Sigmoid colon (tissue), 4 donors: ENCODE results near the gene C1orf174.

Source experiments
- CTCF ChIP-seq, 4 experiments: fragments of 450-650 bp in 3 of 4; fragments of 200-600 bp in 1 of 4; IDR thresholded peaks; one replicate each; pipeline ENCODE4 v1.5.1; 2016 to 2019; ENCODE audit warnings: antibody characterized with exemption in 4 of 4, mild to moderate bottlenecking in 3 of 4, moderate library complexity in 2 of 4
- EP300 ChIP-seq, 4 donors: sonication (generic); formaldehyde crosslinking; IDR thresholded peaks; one replicate each; pipeline ENCODE4 v1.6.1; 2017; ENCODE audit warnings: antibody characterized with exemption in 4 of 4
- POLR2A ChIP-seq, 2 donors: fragments of 450-650 bp; IDR thresholded peaks; one replicate each; pipeline ENCODE4 v1.6.1; 2016; ENCODE audit warnings: antibody characterized with exemption in 2 of 2, mild to moderate bottlenecking in 2 of 2, moderate library complexity in 2 of 2
- POLR2AphosphoS5 ChIP-seq, 4 donors: sonication (generic); formaldehyde crosslinking; IDR thresholded peaks; one replicate each; pipeline ENCODE4 v1.6.1; 2017; ENCODE audit warnings: antibody characterized with exemption in 4 of 4

DNA sequence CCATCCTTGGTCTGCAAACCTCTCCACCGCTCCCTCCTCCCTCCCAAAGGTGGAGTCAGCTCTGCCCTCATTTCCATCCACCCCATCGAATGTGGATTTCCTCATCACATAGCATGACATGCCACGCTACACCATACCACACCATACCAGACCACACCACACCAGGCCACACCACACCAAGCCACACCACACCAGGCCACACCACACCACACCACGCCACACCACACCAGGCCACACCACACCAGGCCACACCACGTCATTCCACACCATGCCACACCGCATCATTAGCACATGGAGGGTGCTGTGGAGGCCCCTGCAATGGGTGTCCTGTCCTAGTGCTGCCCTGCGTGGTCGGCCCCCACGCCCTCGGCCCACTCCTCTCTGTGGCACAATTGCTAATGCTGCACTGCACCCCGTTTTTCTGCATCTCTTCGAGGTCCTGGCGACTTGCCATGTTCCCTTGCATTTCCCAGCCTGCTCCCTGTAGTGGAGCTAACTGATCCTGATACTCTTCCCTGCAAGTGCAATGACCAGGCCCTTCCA is 31.5 kb downstream of the C1orf174 start:
- TF ChIP-seq CTCF (IDR thresholded peaks at IDR 0.05): no peak
- TF ChIP-seq POLR2A (IDR thresholded peaks at IDR 0.05): no peak
- TF ChIP-seq EP300 (IDR thresholded peaks at IDR 0.05): no peak
- no peak for TF ChIP-seq POLR2AphosphoS5 (IDR thresholded peaks at IDR 0.05)
